NCI-H82 treated with DMSO at 0.1 percent for 48 hours (cell line): ENCODE results near the gene MRGPRF.

ENCODE experiments used
- DNase-seq: peaks from one replicate; lab custom pipeline; 2025; ENCODE audit not compliant: unreplicated experiment; lab: John Stamatoyannopoulos, UW

MRGPRF gene

DNA sequence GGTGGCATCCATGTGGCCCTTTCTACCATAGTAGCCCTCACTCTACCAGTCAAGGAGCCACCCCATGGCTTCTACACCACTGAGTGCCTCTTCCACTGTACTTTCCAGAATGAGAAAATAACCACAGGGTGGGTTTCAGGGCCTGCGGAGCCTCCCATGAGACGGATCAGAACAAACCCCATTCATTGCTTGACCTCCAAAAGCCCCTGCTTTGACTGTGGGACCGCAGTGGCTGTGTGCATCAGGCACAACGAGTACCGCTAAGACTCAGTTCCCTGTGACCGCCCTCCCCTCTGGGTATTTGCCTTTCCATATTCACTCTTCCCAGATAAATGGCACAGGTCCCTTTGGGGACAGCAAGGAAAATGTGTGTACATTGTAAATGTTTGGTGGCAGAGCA lies 11.5 kb upstream of the MRGPRF start:
- no peak for DNase-seq

GRCh38 chr11:69022260-69022659 lies 9.2 kb upstream of the MRGPRF start:
- no peak for DNase-seq

DNA sequence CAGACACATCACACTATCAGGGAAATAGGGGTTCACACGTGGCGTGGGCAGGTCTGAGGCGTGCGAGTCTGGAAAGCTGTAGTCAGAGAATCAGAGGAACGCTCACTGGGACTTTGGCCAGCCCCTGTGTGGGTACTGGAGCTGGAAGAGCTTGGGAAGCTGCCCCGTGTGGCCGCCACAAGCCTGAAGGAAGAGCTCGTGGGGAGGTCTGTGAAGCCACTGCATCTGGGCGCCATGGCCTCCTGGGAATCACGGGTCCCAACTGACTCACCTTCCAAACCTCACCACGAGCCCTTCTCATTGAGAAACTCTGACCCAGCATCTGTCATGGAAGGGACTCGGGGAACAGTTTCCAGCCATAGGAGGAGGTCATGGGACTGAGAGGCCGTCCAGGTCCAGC lies 5.9 kb upstream of the MRGPRF start:
- DNase-seq: no peak

- DNase-seq: no peak
Measured at GRCh38 chr11:69017951-69018350, 4.9 kb upstream of the MRGPRF start.

- DNase-seq: no peak
Measured at GRCh38 chr11:69014898-69015549, 2.0 kb upstream of the MRGPRF start.

- DNase-seq: no peak
Measured at GRCh38 chr11:69014084-69014851, 1.2 kb upstream of the MRGPRF start.

DNA sequence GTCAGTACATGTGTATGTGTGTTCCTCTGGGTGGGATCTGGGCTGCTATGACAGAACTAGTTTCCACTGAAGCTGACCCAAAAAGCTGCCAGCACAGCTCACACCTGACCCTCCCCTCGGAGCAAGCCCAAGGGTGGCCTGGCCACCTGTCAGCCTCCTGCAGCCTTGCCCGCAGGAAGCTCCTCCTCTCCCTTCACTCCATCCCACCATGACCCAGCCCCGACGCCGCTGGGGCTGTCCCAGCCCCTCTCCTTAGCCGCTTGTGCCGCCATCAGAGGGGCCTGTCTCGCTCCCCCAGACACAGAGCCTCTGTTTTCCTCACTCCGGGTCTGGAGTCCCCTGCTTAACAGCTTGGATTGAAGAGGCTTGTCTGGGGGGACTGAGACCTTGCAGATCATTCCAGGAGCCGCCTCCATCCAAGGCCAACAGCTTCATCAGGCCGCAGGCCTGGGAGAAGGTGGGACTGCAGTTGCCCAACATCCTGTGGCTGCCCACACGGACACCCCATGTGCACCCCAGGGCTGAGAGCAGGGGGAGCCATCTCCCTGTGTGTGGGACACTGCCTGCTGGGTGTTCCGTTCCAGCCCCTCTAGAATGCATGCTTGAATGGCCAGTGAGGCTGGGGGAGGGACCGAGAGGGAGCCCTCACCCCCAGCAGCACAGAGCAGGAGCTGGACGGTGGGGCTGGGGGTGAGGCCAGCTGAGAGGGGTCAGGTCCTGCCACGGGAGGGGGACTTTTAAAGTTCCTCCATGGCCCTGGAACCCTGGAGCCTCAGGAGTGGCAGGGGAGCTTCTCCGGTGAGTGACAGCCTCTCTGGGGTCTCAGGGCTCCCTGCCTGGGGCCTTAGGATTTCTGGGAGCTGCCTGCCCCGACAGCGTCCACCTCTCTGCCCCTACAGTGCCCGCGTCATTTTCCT lies 696 bp downstream of the MRGPRF start:
- DNase-seq: no peak

GRCh38 chr11:69011624-69012091 lies 1.4 kb downstream of the MRGPRF start:
- DNase-seq: no peak

DNA sequence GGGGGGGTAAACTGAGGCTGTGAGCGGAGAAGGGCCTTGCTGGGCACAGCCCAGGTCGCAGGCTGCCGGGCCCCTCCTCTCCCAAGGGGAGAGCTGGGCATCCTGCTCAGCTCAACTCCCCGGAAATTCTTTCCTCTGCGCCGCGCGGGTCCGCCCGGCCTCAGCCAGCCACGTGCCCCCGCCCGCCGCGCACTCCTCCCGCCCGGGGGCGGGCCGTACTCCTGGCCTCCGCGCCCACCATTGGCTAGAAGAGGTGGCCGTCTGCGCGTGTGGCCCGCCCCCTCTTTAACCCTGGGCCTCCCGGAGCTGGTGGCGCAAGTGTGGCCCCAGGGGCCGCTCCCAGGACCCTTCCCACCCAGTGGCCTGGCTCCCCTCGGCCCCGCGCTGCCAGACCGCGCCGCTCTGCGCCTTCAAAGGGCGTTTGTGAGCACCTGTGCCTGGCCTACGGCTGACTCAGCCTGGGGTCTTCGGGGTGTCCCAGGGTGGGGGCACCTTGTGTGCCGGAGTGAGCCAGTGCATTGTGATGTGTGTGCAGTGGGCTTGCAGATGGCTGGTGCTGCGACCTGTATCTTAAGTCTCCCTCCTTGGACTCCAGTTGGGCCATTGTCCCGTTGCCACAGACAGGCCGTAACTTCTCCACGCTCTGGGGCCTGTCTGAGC lies 2.0 kb downstream of the MRGPRF start:
- DNase-seq: no peak

DNA sequence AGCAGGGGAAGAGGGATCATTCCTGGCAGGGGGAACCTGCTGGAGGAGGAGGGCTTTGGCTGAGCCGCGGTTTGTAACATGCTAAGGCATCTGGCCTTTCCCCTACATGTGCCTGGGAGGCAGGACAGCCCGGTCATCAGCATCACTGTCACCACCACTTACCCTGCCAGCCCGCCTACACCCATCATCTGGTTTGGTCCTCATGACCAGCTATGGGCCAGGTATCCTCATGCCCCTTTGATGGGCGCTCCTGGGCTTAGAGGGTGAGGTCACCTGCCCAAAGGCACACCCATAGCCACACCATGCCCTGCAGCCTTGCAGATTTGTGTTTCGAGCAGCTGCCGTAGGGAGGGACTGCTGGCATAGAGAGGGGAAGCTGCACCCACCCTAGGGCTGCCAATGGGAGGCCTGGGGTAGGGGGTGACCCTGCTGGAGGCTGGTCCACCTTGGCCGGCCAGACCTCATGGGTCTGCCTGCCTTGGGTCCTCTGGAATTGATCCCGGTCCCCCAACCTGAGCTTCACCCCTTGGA lies 2.6 kb downstream of the MRGPRF start:
- DNase-seq: no peak

- DNase-seq: no peak
Measured at GRCh38 chr11:69009441-69010211, 3.4 kb downstream of the MRGPRF start.

DNA sequence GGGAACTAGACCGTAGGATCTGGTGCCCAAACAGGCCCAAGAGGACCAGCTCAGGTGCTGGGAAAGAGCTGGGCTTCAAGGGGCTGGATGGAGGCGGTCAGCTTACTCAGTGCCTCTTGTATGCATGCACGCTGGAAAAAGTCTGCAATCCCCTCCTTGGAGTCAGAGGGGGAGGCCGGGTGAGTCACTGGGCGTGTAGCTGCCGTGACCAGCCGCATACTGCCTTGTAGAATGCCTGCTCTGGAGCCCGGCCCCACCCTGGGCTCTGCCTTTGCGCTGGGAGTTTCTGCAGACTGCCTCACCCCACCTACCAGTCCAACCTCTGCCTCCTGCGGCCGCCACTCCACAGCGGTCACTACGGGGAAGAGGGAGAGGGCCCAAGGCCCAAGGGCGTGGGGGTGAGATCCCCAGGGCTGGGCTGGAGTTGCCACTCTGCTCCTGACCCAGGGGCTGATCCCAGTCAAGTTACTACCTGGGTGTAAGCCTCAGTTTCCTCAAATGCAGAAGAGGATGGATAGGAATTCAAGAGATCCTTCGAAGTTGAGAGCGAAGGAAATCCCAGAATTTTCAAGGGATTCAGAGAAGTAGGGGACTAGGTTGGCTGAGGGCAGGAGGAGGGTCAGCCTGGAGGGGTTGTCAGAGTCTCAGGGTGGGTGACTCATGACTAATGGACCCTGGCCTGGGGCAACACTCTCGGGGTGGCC lies 4.2 kb downstream of the MRGPRF start:
- DNase-seq: no peak

- DNase-seq: no peak
Measured at GRCh38 chr11:69007975-69008381, 5.1 kb downstream of the MRGPRF start.

GRCh38 chr11:69006816-69007215 lies 6.2 kb downstream of the MRGPRF start:
- DNase-seq: no peak

GRCh38 chr11:69005631-69006368 lies 7.2 kb downstream of the MRGPRF start:
- no peak for DNase-seq

DNA sequence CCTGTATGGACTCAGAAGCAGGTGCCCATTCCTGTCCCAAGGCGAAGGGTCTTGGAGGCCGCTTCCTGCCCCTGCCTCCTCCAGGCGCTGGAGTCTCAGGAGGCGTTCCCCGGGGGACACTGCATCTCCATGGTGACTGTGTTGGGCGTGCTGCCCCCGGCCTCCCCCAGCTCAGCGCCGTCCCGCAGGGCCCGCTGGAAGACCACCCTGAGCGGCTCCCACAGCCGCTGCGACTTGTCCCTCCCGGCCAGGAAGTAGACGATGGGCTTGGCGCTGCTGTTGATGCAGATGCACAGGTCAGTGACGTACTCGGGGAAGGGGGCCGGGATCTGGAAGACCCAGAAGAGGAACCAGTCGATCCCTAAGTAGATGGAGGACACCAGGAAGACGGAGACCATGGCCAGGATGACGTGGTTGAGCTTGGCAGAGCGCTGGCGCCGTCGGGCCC lies 7.8 kb downstream of the MRGPRF start:
- DNase-seq: no peak

GRCh38 chr11:69004411-69005182 lies 8.4 kb downstream of the MRGPRF start:
- DNase-seq: no peak

DNA sequence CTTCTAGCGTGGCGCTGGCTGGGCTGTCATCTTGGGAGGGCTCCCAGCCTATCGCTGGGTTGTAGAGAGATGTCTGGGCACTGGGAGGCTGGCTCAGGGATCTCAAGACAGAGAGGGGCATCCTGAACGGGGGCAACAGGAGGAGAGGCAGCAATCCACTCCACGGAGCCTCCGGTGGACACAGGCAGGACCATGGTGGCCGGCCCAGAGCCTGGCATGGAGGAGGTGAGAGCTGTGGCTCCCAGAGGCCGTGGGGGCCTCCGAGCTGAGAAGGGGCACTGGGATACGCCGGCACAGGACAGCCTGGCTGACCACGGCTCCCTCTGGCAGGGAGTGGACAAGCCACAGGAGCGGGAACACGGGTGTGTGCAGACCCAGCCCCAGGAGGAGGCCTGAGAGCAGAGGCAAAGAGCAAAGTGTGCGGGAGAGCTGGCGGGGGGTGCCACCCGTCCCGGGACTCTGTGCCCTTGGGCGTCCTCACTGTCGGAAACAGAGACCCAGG lies 9.1 kb downstream of the MRGPRF start:
- DNase-seq: no peak
